Activated B cell treated with CpG ODN at 0.5 μM for 24 hours (primary cell): ENCODE data around the gene RALA. TPM values are rescaled to one million over a fixed set of nuclear protein-coding genes. Genes with fewer than 3 reads are reported as not detected.

Experiments
- ATAC-seq: fragments of 200-7000 bp; cut with Tn5 transposase; one replicate; pipeline ENCODE4 v1.10.0; 2021; ENCODE audit warnings: low read depth, mild to moderate bottlenecking, moderate library complexity
- CTCF ChIA-PET: fragments of 350-600 bp; sonication (Branson Sonifier 250); formaldehyde crosslinking; loops from one replicate; lab custom pipeline; 2021; ENCODE audit warnings: antibody characterized with exemption; lab: Charles Lee
- POLR2A ChIA-PET: fragments of 350-600 bp; sonication (Branson Sonifier 250); formaldehyde crosslinking; loops from one replicate; lab custom pipeline; 2021; ENCODE audit warnings: antibody characterized with exemption; lab: Charles Lee
- DNase-seq: peaks from one replicate; pipeline ENCODE4 v3.0.0; 2022
- H3K27ac Mint-ChIP-seq: one replicate; pipeline ENCODE4 v1.8.0; 2020; ENCODE audit warnings: mixed read lengths
- H3K27me3 Mint-ChIP-seq: one replicate; pipeline ENCODE4 v1.8.0; 2021; ENCODE audit warnings: mixed read lengths
- H3K36me3 Mint-ChIP-seq: one replicate; pipeline ENCODE4 v1.8.0; 2021; ENCODE audit warnings: low read depth, mixed read lengths
- H3K4me1 Mint-ChIP-seq: one replicate; pipeline ENCODE4 v1.8.0; 2021; ENCODE audit warnings: mixed read lengths
- H3K4me3 Mint-ChIP-seq: one replicate; pipeline ENCODE4 v1.8.0; 2020; ENCODE audit warnings: mild to moderate bottlenecking, mixed read lengths
- H3K9me3 Mint-ChIP-seq: one replicate; pipeline ENCODE4 v1.8.0; 2020; ENCODE audit warnings: mixed read lengths
- intact Hi-C: fragments of 100-400 bp; cut with micrococcal nuclease; formaldehyde crosslinking; loops from one replicate; pipeline ENCODE4 v1.15.1; 2024
- total RNA-seq: library from RNA; stranded (reverse); gene quantifications from 2 replicates; pipeline ENCODE4 v1.2.3, GENCODE V29; 2022
- TF ChIP-seq, protein P1 (sequence below): fragments of 200-600 bp; IDR thresholded peaks from one replicate; pipeline ENCODE4 v1.8.0; 2022; ENCODE audit warnings: antibody characterized with exemption, mild to moderate bottlenecking

RALA gene
- total RNA-seq, 1 donor from 2014 or later, result 37.3 TPM

DNA sequence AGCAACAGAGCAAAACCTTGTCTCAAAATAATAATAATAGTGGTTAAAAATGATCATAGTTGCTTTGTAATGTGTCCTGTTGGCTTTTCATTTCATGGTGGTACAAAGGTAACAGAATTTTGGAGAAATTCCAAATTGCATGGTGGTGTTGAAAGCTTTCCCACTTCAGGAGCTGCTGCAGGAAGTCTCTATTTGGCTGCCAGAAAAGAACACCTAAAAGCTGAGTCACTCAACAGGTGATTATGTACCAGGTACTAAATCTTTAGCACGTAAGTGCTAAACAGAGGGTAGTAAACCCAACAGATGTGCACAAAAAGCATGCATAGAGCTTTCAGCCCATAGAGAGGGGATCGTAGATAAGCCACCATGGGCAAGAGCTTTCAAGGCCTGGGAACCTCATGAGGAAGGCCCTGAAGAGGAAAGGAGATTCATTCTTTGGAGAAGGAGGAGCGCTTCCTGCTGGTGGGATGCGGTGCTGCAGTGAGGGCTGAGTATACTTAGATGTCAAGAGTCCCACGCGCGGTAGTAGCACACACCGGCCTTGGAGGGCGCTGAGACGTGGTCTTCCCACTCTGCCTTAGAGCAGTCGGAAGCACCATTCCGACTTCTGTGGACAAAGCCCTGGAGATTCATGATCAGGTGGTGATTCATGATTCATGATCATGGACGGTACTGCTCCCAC is 118.7 kb downstream of the RALA start:
- ChIA-PET CTCF (interaction anchor here (0.8 to 12.5 kb wide), 4 partner anchors 11 to 163 kb away, joined by 3 to 327 read pairs (median 4); partner anchors contain the start of gene RALA), POLR2A (interaction anchor here (1.6 kb wide), 1 partner anchor 162 kb away, joined by 3 read pairs; no protein-coding TSS in a partner anchor)
- H3K27me3 Mint-ChIP-seq, result no peaks in the 10 kb centered on the region
- peak; percentile 58 for ATAC-seq
- intact Hi-C loops, result no loop called here
- peaks cover 29% of the 10 kb centered on the region for H3K36me3 Mint-ChIP-seq
- H3K4me3 Mint-ChIP-seq, result no peak overlapping the region
- no peak overlapping the region for H3K27ac Mint-ChIP-seq
- DNase-seq, result no peak
- TF ChIP-seq, protein P1, sequence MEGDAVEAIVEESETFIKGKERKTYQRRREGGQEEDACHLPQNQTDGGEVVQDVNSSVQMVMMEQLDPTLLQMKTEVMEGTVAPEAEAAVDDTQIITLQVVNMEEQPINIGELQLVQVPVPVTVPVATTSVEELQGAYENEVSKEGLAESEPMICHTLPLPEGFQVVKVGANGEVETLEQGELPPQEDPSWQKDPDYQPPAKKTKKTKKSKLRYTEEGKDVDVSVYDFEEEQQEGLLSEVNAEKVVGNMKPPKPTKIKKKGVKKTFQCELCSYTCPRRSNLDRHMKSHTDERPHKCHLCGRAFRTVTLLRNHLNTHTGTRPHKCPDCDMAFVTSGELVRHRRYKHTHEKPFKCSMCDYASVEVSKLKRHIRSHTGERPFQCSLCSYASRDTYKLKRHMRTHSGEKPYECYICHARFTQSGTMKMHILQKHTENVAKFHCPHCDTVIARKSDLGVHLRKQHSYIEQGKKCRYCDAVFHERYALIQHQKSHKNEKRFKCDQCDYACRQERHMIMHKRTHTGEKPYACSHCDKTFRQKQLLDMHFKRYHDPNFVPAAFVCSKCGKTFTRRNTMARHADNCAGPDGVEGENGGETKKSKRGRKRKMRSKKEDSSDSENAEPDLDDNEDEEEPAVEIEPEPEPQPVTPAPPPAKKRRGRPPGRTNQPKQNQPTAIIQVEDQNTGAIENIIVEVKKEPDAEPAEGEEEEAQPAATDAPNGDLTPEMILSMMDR, result no peak
- H3K4me1 Mint-ChIP-seq, result peaks cover 9% of the 10 kb centered on the region
- no peaks in the 10 kb centered on the region for H3K9me3 Mint-ChIP-seq

DNA sequence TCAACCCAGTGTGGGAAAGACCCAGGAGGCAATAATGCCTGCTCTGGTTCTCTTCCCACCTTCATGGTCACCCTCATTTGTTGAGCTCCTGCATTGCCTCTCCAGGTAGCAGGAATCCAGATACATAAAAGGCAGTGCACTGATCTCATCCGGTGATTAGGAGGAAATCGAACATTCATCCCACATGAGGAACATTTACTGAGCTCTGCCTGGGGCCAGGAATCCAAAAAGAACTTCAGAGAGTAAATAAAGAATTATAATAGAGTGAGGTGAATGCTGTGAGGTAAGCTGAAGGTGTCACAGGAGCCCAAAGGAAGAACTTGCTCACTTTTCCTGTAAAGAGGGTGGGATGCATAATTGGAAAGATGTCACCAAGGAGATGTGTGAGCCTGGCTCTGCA is 121.2 kb downstream of the RALA start:
- ATAC-seq (no peak), DNase-seq (no peak)
- H3K9me3 Mint-ChIP-seq, result no peaks in the 10 kb centered on the region
- H3K36me3 Mint-ChIP-seq, result peaks cover 26% of the 10 kb centered on the region
- H3K4me3 Mint-ChIP-seq, result no peak overlapping the region
- no peak overlapping the region for H3K27ac Mint-ChIP-seq
- H3K27me3 Mint-ChIP-seq, result no peaks in the 10 kb centered on the region
- intact Hi-C loops, result loop anchor here (5.0 kb wide), 1 partner anchor 42 kb away; no protein-coding TSS in a partner anchor
- ChIA-PET CTCF (interaction anchor here (0.5 to 12.5 kb wide), 4 partner anchors 9 to 165 kb away, joined by 3 to 327 read pairs (median 8); no protein-coding TSS in a partner anchor), POLR2A (interaction anchor here (1.1 kb wide), 1 partner anchor 12 kb away, joined by 4 read pairs; no protein-coding TSS in a partner anchor)
- H3K4me1 Mint-ChIP-seq, result peaks cover 15% of the 10 kb centered on the region
- TF ChIP-seq, protein P1, result no peak

DNA sequence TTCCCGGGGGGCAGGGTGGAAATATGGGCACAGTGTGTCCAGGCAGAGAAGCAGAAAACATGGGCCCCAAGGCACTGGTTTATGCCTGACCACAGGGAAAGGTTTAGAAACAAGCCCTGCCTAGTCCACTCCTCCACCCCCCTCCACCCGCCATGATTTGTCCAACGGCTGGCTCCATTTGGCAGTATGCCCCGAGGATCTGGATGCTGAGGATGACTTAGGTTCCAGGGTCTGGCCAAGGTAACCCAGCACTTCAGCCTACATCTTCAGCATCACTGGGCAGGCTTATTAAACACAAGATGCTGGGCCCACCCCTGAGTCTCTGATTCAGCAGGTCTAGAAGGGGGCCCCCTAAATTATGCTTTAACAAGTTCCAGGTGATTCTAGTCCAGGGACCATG is 121.9 kb downstream of the RALA start:
- DNase-seq, result no peak
- Mint-ChIP-seq H3K27ac (no peak overlapping the region), H3K9me3 (no peaks in the 10 kb centered on the region), H3K36me3 (peaks cover 26% of the 10 kb centered on the region), H3K4me1 (peaks cover 19% of the 10 kb centered on the region), H3K27me3 (no peaks in the 10 kb centered on the region), H3K4me3 (no peak overlapping the region)
- ATAC-seq, result no peak
- POLR2A ChIA-PET, result no interaction called here
- CTCF ChIA-PET, result interaction anchor here (1.1 to 12.5 kb wide), 9 partner anchors 9 to 178 kb away, joined by 3 to 327 read pairs (median 4); partner anchors contain the start of gene YAE1
- intact Hi-C loops, result loop anchor here (5.0 kb wide), 1 partner anchor 43 kb away; no protein-coding TSS in a partner anchor
- TF ChIP-seq, protein P1, result no peak

DNA sequence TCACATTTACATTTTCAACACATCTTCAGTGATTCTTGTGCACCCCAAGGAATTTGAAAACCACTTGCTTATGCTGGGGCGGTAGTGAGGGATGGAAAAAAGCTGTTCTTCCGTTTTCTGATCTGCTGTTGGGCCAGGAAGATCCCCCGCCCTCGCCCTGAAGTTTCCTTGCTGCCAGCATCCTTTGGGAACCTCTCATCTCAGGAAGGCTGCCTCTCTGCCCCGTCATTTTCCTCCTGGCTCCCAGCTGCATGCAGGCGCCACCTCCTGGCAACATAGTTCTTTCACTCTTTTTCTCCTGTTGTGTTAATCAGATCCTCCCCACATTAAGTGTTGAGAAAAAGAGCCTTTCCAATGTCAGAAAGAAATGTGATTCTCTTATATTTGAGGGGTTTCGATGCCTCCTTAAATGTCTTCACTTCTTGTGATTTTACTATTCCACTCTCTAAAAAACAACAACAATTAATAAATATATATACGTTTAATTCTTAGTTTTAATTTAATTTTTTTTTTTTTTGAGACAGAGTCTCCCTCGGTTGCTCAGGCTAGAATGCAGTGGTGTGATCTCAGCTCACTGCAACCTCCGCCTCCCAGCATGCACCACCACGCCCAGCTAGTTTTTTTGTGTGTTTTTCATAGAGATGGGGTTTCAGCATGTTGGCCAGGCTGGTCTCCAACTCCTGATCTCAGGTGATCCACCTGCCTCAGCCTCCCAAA is 122.9 kb downstream of the RALA start:
- peaks cover 19% of the 10 kb centered on the region for H3K4me1 Mint-ChIP-seq
- no peaks in the 10 kb centered on the region for H3K27me3 Mint-ChIP-seq
- peaks cover 24% of the 10 kb centered on the region for H3K36me3 Mint-ChIP-seq
- ATAC-seq, result peak; percentile 61
- intact Hi-C loops, result loop anchor here (1.0 to 5.0 kb wide), 3 partner anchors 13 to 166 kb away; no protein-coding TSS in a partner anchor
- no peak for DNase-seq
- ChIA-PET CTCF (interaction anchor here (0.6 to 12.5 kb wide), 12 partner anchors 8 to 221 kb away, joined by 3 to 327 read pairs (median 4); partner anchors contain the start of gene YAE1), POLR2A (interaction anchor here (0.6 kb wide), 1 partner anchor 122 kb away, joined by 4 read pairs; no protein-coding TSS in a partner anchor)
- H3K27ac Mint-ChIP-seq, result no peak overlapping the region
- TF ChIP-seq, protein P1, result no peak
- no peak overlapping the region for H3K4me3 Mint-ChIP-seq
- no peaks in the 10 kb centered on the region for H3K9me3 Mint-ChIP-seq
